NCI-H460 (cell line): Measurements from ENCODE around the gene ARMC6. TPM values are rescaled to one million over a fixed set of nuclear protein-coding genes. Genes with fewer than 3 reads are reported as not detected.

Source experiments
- DNase-seq: peaks from one replicate; pipeline ENCODE4 v3.0.0-alpha.2; 2016; ENCODE audit warnings: low read depth; ENCODE audit errors: extremely low read depth
- polyA plus RNA-seq: library from polyadenylated mRNA; depleted of rRNA; stranded (reverse); fragments of >200 nt; gene quantifications from 2 replicates; pipeline ENCODE4 v1.2.3, GENCODE V29; 2014; cell fraction: nucleus; rRNA removed
- total RNA-seq: library from RNA; depleted of rRNA; stranded (reverse); fragments of >200 nt; shearing (Covaris generic); gene quantifications from 2 replicates; pipeline ENCODE4 v1.2.3, GENCODE V29; 2014; rRNA removed

The ARMC6 gene
- 19.8 and 22.4 TPM in 2 replicates for total RNA-seq
- polyA plus RNA-seq, result 59.8 and 63.0 TPM in 2 replicates

- DNase-seq, result peak; percentile 70
Measured at GRCh38 chr19:19033426-19034203, at the start of gene ARMC6, which contains the start of gene SUGP2. Gene ARMC6, plus strand, starts transcription at chr19:19033603. Its CDS starts 607 bp downstream, at chr19:19034210. Gene SUGP2, minus strand, starts transcription at chr19:19033517. Its CDS starts 2,446 bp downstream, at chr19:19031071.

- DNase-seq, result no peak
Measured at GRCh38 chr19:18984251-18984650, 49.2 kb upstream of the ARMC6 start.

- DNase-seq, result no peak
Measured at GRCh38 chr19:18985257-18985656, 48.1 kb upstream of the ARMC6 start.

GRCh38 chr19:18987456-18987855 is 45.9 kb upstream of the ARMC6 start:
- no peak for DNase-seq

GRCh38 chr19:18989316-18989715 is 44.1 kb upstream of the ARMC6 start:
- DNase-seq, result no peak

GRCh38 chr19:18990128-18990708 is 43.2 kb upstream of the ARMC6 start:
- DNase-seq, result no peak

- DNase-seq, result no peak
Measured at GRCh38 chr19:18991006-18991405, 42.4 kb upstream of the ARMC6 start.

- DNase-seq, result no peak
Measured at GRCh38 chr19:18991468-18991867, 41.9 kb upstream of the ARMC6 start.

- no peak for DNase-seq
Measured at GRCh38 chr19:18992696-18993095, 40.7 kb upstream of the ARMC6 start.

- no peak for DNase-seq
Measured at GRCh38 chr19:18993115-18993514, 40.3 kb upstream of the ARMC6 start.

GRCh38 chr19:18995804-18996241 is 37.6 kb upstream of the ARMC6 start:
- peak; percentile 46 for DNase-seq

GRCh38 chr19:18996351-18996750 is 37.1 kb upstream of the ARMC6 start:
- DNase-seq, result no peak

- DNase-seq, result no peak
Measured at GRCh38 chr19:18996796-18997394, 36.5 kb upstream of the ARMC6 start.

- DNase-seq, result no peak
Measured at GRCh38 chr19:18998276-18998675, 35.1 kb upstream of the ARMC6 start.

- DNase-seq, result no peak
Measured at GRCh38 chr19:18999016-18999758, 34.2 kb upstream of the ARMC6 start.

GRCh38 chr19:18999896-19000620 is 33.3 kb upstream of the ARMC6 start:
- DNase-seq, result no peak

- DNase-seq, result no peak
Measured at GRCh38 chr19:19004144-19004543, 29.3 kb upstream of the ARMC6 start.

- no peak for DNase-seq
Measured at GRCh38 chr19:19006213-19006612, 27.2 kb upstream of the ARMC6 start.

GRCh38 chr19:19009951-19010350 is 23.5 kb upstream of the ARMC6 start:
- no peak for DNase-seq

- no peak for DNase-seq
Measured at GRCh38 chr19:19010551-19010950, 22.9 kb upstream of the ARMC6 start.
